Thyroid gland (tissue), 4 donors: Measurements from ENCODE around the gene SLC2A4.

Experiments used
- CTCF ChIP-seq, 6 experiments: fragments of 200-600 bp in 3 of 6; fragments of 450-650 bp in 3 of 6; sonication (generic) in 3 of 6; IDR thresholded peaks; one replicate each; pipeline ENCODE4 v1.5.1; 2016 to 2019; ENCODE audit warnings: antibody characterized with exemption in 6 of 6, mild to moderate bottlenecking in 2 of 6, inconsistent platforms in 1 of 6, moderate library complexity in 1 of 6
- POLR2A ChIP-seq, 2 donors: fragments of 450-650 bp; IDR thresholded peaks; one replicate each; pipeline ENCODE4 v1.6.1; 2017; ENCODE audit warnings: antibody characterized with exemption in 2 of 2, mild to moderate bottlenecking in 2 of 2, moderate library complexity in 1 of 2

- TF ChIP-seq CTCF (IDR thresholded peaks at IDR 0.05) (no peak), POLR2A (IDR thresholded peaks at IDR 0.05) (no peak)
These were observed 44.2 kb upstream of the SLC2A4 start for GRCh38 chr17:7237266-7237760.
